OCI-LY3 (cell line): ENCODE data around the gene NTRK2.

ENCODE experiments used
- EZH2phosphoT487 ChIP-seq: fragments of 200-600 bp; shearing (Covaris generic); IDR thresholded peaks from 2 replicates; pipeline ENCODE4 v1.6.1; 2018; ENCODE audit warnings: antibody characterized with exemption, mixed run types, low read depth
- TF ChIP-seq, protein P1 (sequence below): fragments of 200-600, 300-600 bp; sonication (generic); IDR thresholded peaks from 2 replicates; pipeline ENCODE4 v1.5.1; 2014; ENCODE audit warnings: antibody characterized with exemption, low read length, low read depth

DNA sequence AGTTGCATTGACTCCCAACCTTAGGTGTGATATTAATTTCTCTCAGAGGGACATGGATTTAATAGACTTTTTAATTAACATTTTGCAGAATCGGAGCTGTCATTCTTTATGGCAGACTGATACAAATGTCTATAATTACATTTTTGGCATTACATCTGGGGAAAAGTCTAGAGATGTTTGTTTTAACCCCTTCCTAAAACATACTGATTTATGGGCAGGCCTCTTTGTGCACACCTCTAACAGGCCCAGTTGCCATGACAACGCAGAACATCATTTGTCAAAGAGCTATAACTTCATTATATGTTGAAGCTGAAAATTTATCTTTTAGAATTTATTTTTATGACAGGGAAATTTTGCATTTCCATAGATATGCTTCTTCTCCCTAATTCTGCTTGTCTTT is 158.5 kb downstream of the NTRK2 start:
- TF ChIP-seq, protein P1, sequence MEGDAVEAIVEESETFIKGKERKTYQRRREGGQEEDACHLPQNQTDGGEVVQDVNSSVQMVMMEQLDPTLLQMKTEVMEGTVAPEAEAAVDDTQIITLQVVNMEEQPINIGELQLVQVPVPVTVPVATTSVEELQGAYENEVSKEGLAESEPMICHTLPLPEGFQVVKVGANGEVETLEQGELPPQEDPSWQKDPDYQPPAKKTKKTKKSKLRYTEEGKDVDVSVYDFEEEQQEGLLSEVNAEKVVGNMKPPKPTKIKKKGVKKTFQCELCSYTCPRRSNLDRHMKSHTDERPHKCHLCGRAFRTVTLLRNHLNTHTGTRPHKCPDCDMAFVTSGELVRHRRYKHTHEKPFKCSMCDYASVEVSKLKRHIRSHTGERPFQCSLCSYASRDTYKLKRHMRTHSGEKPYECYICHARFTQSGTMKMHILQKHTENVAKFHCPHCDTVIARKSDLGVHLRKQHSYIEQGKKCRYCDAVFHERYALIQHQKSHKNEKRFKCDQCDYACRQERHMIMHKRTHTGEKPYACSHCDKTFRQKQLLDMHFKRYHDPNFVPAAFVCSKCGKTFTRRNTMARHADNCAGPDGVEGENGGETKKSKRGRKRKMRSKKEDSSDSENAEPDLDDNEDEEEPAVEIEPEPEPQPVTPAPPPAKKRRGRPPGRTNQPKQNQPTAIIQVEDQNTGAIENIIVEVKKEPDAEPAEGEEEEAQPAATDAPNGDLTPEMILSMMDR: no peak
- TF ChIP-seq EZH2phosphoT487: no peak
